ENCODE data around the gene SH3YL1.

Gene SH3YL1

DNA sequence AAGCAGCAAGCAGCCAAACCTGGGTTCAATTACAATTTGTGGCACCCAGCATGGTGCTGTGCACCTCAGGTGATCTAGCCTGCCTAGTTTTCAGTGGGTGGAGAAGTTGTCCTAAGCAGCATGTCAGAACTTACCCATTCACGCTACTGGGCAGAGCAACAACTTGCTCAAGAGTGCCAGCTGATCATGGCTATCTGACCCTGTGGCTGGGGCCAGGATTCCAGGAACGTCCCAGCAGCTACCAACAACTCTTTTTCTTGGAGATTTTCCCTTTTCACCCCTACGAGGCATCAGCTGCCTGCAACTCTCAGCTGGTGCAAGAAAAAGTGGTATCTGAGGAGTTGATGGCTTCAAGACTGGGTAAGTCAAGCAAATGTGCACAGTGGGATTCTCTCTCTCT lies 83.5 kb downstream of the SH3YL1 start:
- no peak for DNase-seq (ENCODE audit: low spot score)

- DNase-seq (ENCODE audit: low spot score), result no peak
These were observed 83.9 kb downstream of the SH3YL1 start for GRCh38 chr2:179886-180285.

DNA sequence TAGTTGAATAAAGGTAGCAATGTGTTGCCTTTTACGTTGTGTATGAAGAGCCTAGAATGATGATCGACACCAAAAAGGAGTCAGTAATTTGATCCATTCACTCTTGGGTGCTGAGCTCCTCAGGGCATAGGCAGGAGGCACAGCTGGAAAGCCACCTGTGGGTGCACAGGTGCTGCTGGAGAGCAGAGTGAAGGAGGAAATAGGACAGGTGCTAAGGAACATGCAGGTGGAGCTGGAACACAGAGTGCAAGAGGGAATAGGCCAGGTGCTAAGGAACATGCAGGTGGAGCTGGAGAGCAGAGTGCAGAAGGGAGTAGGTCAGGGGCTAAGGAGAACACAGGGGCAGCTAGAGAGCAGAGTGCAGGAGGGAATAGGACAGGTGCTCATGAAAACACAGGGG lies 86.1 kb downstream of the SH3YL1 start:
- no peak for DNase-seq (ENCODE audit: low spot score)

DNA sequence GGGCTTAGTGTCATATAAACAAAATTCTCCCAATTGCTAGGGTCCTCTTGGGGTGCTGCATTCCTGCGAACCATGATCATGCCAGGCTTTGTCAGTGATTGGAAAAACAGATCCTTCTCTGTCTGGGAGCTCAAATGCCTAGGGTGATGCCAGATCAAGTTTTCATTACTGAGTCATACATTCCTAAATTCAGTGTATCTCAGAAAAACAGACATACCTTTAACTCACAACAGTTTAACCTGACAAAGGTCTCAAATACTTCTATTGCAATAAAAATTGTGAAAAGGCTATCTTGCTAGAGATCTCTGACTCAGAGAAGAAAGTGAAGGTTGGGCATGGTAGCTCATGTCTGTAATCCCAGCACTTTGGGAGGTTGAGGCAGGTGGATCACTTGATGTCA lies 86.9 kb downstream of the SH3YL1 start:
- DNase-seq (ENCODE audit: low spot score), result peak; percentile 0

DNA sequence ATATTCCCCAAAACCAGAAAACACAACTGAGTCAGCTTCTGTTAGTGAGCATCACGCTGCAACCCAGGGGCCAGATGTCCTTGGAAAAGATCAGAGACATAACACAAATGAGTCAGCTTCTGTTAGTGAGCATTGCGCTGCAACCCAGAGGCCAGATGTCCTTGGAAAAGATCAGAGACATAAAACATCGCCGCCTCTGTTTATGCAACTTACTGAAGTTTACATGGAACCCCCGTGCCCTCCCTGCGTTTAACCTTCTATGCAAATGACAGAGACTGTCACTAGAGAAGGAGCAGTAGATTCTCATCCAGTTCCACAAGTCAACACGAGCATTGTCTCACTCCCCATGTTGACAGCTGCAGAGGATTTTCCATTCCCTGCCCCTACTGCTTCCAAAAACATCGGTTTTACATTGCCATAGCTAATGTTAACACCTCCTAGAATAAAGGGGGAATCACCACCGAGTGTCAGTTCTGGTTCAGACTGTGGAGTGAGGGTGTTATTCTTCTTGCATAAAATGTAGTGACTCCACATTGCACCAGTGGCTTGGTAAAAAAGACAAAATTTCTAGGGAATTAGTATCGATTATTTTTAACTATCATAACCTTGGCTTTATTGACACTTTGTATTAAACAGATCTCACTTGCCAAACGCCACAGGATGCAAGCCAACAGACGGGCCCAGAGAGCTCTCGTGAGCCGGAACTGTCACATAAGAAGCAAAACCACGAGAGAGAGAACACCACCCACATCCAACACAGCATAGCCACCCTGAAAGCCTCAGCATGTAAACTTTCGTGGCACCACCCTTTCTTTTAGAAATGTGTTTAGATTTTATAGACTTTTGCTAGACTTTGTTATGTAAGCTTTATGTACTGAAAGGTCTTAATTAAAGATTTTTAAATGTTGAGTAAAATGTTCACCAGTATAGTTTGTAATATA lies 87.7 kb downstream of the SH3YL1 start:
- peak; percentile 57 for DNase-seq (ENCODE audit: low spot score)

GRCh38 chr2:175161-175786 lies 88.6 kb downstream of the SH3YL1 start:
- DNase-seq (ENCODE audit: low spot score), result no peak

- peak; percentile 6 for DNase-seq (ENCODE audit: low spot score)
These were observed 91.7 kb downstream of the SH3YL1 start for GRCh38 chr2:172120-172519.

DNA sequence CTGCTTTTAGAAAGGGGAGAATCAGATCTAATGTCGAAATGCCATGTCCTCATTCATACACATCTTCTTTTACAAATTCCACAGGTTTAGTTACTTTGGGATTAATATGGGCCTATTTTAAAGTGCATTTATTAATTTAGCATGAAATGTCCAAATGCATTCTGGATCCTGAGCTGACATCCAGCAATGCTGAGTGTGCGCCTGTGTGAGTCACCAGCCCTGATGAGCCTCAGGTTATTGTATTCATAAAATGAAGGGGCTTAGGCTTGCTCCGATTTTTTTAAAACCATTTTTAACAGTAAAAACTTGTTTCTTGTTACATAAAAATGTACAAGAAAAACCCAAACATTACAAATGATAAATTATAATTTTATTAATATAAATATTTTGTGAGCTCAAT lies 94.1 kb downstream of the SH3YL1 start:
- DNase-seq (ENCODE audit: low spot score), result no peak
